Testis (tissue), 2 donors: ENCODE measurements around the gene TMEM14C.

Source experiments
- CTCF ChIP-seq, 3 experiments: fragments of 450-650 bp in 2 of 3; fragments of 200-600 bp in 1 of 3; sonication (generic) in 1 of 3; IDR thresholded peaks; one replicate each; pipeline ENCODE4 v1.5.1; 2016 to 2019; ENCODE audit warnings: antibody characterized with exemption in 3 of 3, mild to moderate bottlenecking in 2 of 3, moderate library complexity in 1 of 3
- POLR2A ChIP-seq: fragments of 450-650 bp; IDR thresholded peaks from one replicate; pipeline ENCODE4 v1.6.1; 2017; ENCODE audit warnings: antibody characterized with exemption, mild to moderate bottlenecking, moderate library complexity

GRCh38 chr6:10771371-10771894 is 48.6 kb downstream of the TMEM14C start:
- TF ChIP-seq CTCF (IDR thresholded peaks at IDR 0.05) (no peak), POLR2A (no peak)
